Stimulated activated CD8-positive, alpha-beta memory T cell treated with anti-CD3 and anti-CD28 coated beads, Interleukin-2, amount 100 ng/mL, for 1 hour (primary cell): ENCODE data around the gene MICAL3.

Experiments used
- DNase-seq, 2 donors: peaks; one replicate each; pipeline ENCODE4 v3.0.0-alpha.2; 2020; ENCODE audit warnings: low read depth in 2 of 2

The MICAL3 gene

GRCh38 chr22:17869285-17870096, 154.9 kb downstream of the MICAL3 start:
- no peak for DNase-seq

- no peak for DNase-seq
Measured at GRCh38 chr22:17868771-17869170, 155.6 kb downstream of the MICAL3 start.

GRCh38 chr22:17867160-17867785, 157.1 kb downstream of the MICAL3 start:
- DNase-seq, result no peak

- DNase-seq, result no peak
Measured at GRCh38 chr22:17866621-17867020, 157.7 kb downstream of the MICAL3 start.

GRCh38 chr22:17866127-17866526, 158.2 kb downstream of the MICAL3 start:
- DNase-seq, result no peak

- no peak for DNase-seq
Measured at GRCh38 chr22:17865183-17866055, 158.9 kb downstream of the MICAL3 start.

GRCh38 chr22:17864398-17865182, 159.8 kb downstream of the MICAL3 start:
- no peak for DNase-seq

GRCh38 chr22:17862646-17863181, 161.6 kb downstream of the MICAL3 start:
- DNase-seq, result no peak

GRCh38 chr22:17861909-17862308, 162.5 kb downstream of the MICAL3 start:
- no peak for DNase-seq

GRCh38 chr22:17860220-17860965, 164.0 kb downstream of the MICAL3 start:
- no peak for DNase-seq

GRCh38 chr22:17858033-17858432, 166.3 kb downstream of the MICAL3 start:
- DNase-seq, result no peak

- DNase-seq, result no peak
Measured at GRCh38 chr22:17855572-17856290, 168.6 kb downstream of the MICAL3 start.

- no peak for DNase-seq
Measured at GRCh38 chr22:17853073-17853472, 171.3 kb downstream of the MICAL3 start.

- no peak for DNase-seq
Measured at GRCh38 chr22:17851759-17852158, 172.6 kb downstream of the MICAL3 start.

- DNase-seq, result no peak
Measured at GRCh38 chr22:17847360-17848078, 176.8 kb downstream of the MICAL3 start.

- DNase-seq, result no peak
Measured at GRCh38 chr22:17846326-17846992, 177.9 kb downstream of the MICAL3 start.

GRCh38 chr22:17845790-17846189, 178.6 kb downstream of the MICAL3 start:
- DNase-seq, result no peak

GRCh38 chr22:17845327-17845726, 179.0 kb downstream of the MICAL3 start:
- DNase-seq, result no peak

- DNase-seq, result no peak
Measured at GRCh38 chr22:17844150-17844549, 180.2 kb downstream of the MICAL3 start.
